ENCODE data around the gene CD40.

- TF ChIP-seq CTCF (IDR thresholded peaks at IDR 0.05) (no peak), SIN3A (IDR thresholded peaks at IDR 0.05; ENCODE audit: borderline replicate concordance, insufficient read depth, low read depth, low read length) (no peak), REST (IDR thresholded peaks at IDR 0.05; ENCODE audit: insufficient read depth in 1 of 2, low read depth in 2 of 2, low read length in 1 of 2) (no peak)
Measured at GRCh38 chr20:46111836-46112212, 6.3 kb upstream of the CD40 start.
